Nephron (organoid): ENCODE data around the gene CMTM7.

Source experiments
- H3K27ac Mint-ChIP-seq, 3 experiments: 2 replicates each; pipeline ENCODE4 v1.8.0; 2020; ENCODE audit warnings: mixed read lengths in 3 of 3, mild to moderate bottlenecking in 2 of 3, moderate library complexity in 1 of 3
- H3K27me3 Mint-ChIP-seq: 2 replicates; pipeline ENCODE4 v1.8.0; 2021; ENCODE audit warnings: low read depth, mild to moderate bottlenecking, moderate library complexity, mixed read lengths
- H3K36me3 Mint-ChIP-seq: 2 replicates; pipeline ENCODE4 v1.8.0; 2020; ENCODE audit warnings: low read depth, mixed read lengths
- H3K4me1 Mint-ChIP-seq: 2 replicates; pipeline ENCODE4 v1.8.0; 2020; ENCODE audit warnings: mixed read lengths
- H3K4me3 Mint-ChIP-seq, 3 experiments: 2 replicates each; pipeline ENCODE4 v1.8.0; 2020; ENCODE audit warnings: mild to moderate bottlenecking in 3 of 3, mixed read lengths in 3 of 3, moderate library complexity in 2 of 3
- H3K9me3 Mint-ChIP-seq: 2 replicates; pipeline ENCODE4 v1.8.0; 2020; ENCODE audit warnings: mixed read lengths
- CTCF ChIP-seq, 3 experiments: fragments of 200-600 bp; sonication (generic); IDR thresholded peaks; one replicate each; pipeline ENCODE4 v1.5.0; 2021; ENCODE audit warnings: antibody characterized with exemption in 3 of 3; ENCODE audit not compliant: unreplicated experiment in 3 of 3

The CMTM7 gene

DNA sequence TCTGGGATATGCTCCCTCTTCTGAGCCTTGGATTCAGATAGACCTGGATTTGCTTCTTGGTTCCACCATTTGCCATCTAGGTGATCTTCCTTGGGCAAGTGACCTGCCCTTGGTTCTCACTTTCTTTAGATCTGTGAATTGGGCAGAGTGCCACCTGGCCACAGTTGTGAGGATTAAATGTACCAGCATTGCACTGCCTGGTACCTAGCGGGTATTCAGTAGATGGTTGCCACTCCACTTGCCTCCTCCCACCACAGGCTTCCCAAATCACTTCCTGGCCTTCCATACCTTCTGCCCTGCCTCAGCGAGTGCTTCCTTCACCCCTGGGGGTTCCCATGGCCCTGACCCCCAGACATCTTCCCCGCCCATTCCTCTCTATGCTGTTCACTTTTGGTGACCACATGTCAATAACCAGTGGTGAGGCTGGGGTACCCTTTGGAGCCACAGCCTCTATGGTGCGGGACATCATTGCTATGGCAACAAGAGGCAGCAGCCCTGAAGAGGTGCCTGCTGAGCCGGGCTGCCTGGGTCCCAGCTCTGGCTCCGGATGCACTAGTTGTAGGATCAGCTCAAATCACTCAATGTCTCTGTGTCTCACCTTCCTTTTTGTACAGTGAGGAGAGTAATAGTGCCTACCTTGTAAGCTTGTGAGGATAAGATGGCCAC lies 40.5 kb downstream of the CMTM7 start:
- no peak overlapping the region for H3K4me3 Mint-ChIP-seq
- no peak for TF ChIP-seq CTCF (IDR thresholded peaks at IDR 0.05; ENCODE audit: unreplicated experiment in 3 of 3)
- no peak overlapping the region for H3K27ac Mint-ChIP-seq
- no peaks in the 10 kb centered on the region for H3K27me3 Mint-ChIP-seq
- no peaks in the 10 kb centered on the region for H3K36me3 Mint-ChIP-seq
- no peaks in the 10 kb centered on the region for H3K4me1 Mint-ChIP-seq
- no peaks in the 10 kb centered on the region for H3K9me3 Mint-ChIP-seq

DNA sequence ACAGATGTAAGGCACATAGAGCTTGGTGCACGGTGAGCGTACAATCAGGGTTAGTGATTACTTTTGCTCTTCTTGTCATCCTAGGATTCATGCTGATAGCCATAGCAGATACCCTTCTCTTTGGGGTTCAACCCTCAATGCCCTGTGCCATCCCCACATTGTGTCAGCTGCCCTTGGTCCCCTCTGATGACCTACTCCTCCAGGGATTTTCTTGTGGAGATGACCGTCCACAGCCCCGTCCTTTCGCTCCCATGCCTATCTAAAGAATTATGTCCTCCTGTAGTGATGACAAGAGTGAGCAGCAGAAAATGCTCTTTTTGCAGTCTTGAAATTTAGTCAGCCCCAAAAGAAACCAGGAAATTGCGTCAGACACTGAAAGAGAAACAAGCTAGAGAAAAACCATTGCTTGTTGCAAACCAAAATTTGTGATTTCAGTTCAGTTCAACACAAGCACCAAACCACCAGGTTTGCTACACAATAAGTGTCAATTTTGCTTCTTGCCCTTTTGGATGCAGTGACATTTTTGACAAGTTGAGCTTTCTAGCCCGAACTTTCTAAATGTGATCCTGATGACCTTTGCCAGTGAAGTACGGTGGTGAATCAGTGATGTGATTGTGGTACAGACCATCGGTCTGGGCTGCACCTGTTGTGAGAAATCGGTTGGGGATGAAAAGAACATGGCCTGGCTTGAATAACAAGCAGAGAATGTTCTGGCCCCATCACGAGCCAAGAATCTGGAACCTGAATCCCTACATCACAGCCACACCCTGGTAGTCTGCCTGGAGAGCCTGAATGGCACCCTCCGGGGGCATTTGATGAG lies 41.3 kb downstream of the CMTM7 start:
- Mint-ChIP-seq H3K4me3 (no peak overlapping the region), H3K27ac (no peak overlapping the region), H3K9me3 (no peaks in the 10 kb centered on the region), H3K4me1 (no peaks in the 10 kb centered on the region), H3K36me3 (no peaks in the 10 kb centered on the region), H3K27me3 (no peaks in the 10 kb centered on the region)
- TF ChIP-seq CTCF (IDR thresholded peaks at IDR 0.05; ENCODE audit: unreplicated experiment in 3 of 3), result no peak

DNA sequence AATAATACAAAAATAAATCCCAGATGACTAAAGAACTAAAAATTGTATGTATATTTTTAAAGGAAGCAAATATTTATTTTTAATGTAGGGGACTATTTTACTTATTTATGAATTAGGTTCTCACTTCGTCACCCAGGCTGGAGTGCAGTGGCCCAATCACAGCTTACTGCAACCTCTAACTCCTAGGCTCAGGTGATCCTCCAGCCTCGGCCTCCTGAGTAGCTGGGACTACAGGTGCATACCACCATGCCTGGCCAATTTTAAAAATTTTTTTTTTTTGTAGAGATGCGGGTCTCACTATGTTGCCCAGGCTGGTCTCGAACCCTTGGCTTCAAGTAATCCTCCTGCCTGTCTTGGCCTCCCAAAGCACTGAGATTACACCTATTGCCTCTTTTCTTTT lies 42.6 kb downstream of the CMTM7 start:
- Mint-ChIP-seq H3K4me3 (no peak overlapping the region), H3K27ac (no peak overlapping the region), H3K36me3 (no peaks in the 10 kb centered on the region), H3K4me1 (no peaks in the 10 kb centered on the region), H3K27me3 (peaks cover 4% of the 10 kb centered on the region), H3K9me3 (no peaks in the 10 kb centered on the region)
- TF ChIP-seq CTCF (IDR thresholded peaks at IDR 0.05; ENCODE audit: unreplicated experiment in 3 of 3), result no peak

DNA sequence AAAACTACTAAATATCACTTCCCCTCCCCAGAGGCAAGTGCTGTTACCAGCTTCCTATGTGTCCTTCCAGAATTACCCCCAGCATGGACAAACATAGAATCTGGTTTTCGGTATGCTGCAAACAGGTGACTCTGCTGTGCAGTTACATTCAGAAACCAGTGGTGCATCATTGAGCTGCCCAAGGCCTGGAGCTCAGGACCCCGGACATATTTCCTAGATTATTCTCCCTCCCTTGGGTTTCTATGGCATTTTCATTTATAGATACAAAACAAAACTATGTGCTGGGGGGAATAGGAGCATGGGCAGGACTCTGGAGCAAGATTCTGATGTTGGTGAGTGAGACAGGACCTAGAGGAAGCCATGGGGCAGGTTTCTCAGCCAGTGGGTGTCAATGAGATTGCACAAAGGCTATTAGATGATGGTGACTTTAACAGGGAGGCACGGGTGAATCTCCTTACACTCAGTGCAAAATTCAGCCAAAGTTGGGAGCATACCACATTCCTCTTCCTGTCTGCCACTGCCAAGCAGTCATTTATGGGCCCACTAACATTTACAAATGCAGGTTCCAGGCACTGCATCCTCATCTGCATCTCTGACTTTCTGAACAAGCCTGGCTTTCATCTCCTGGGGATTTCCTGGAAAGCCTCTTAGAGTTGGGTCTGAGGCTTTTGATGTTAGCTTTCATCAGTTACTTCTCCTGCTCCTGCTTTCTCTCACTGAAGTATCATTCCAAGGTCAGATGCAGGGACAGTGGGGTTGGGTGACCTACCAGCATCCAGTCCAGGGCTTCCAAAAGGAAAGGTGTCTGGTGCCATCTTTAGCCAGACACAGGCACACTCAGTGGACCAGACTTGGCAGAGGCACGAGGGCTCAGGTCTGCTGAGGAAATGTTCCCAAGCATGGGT lies 44.5 kb downstream of the CMTM7 start:
- H3K9me3 Mint-ChIP-seq, result no peaks in the 10 kb centered on the region
- H3K27ac Mint-ChIP-seq, result no peak overlapping the region
- no peak overlapping the region for H3K4me3 Mint-ChIP-seq
- H3K27me3 Mint-ChIP-seq, result peaks cover 4% of the 10 kb centered on the region
- H3K36me3 Mint-ChIP-seq, result no peaks in the 10 kb centered on the region
- TF ChIP-seq CTCF (IDR thresholded peaks at IDR 0.05; ENCODE audit: unreplicated experiment in 3 of 3), result no peak
- no peaks in the 10 kb centered on the region for H3K4me1 Mint-ChIP-seq

GRCh38 chr3:32436816-32437189 lies 45.1 kb downstream of the CMTM7 start:
- no peak for TF ChIP-seq CTCF (IDR thresholded peaks at IDR 0.05; ENCODE audit: unreplicated experiment in 3 of 3)
- Mint-ChIP-seq H3K27ac (no peak overlapping the region), H3K27me3 (peaks cover 4% of the 10 kb centered on the region), H3K36me3 (peaks cover 1% of the 10 kb centered on the region), H3K4me1 (no peaks in the 10 kb centered on the region), H3K9me3 (no peaks in the 10 kb centered on the region), H3K4me3 (no peak overlapping the region)
